AG09309 (cell line): ENCODE measurements around the gene SENP6.

Experiments
- DNase-seq: peaks from one replicate; pipeline ENCODE4 v3.0.0-alpha.2; 2010; ENCODE audit warnings: low read depth
- H3K4me3 ChIP-seq: 2 replicates; pipeline ENCODE4 v1.5.1; 2011; ENCODE audit warnings: mild to moderate bottlenecking, low read depth, low read length, moderate library complexity; ENCODE audit not compliant: control insufficient read depth
- TF ChIP-seq, protein P1 (sequence below): IDR thresholded peaks from 2 replicates; pipeline ENCODE4 v1.5.1; 2011; ENCODE audit warnings: mild to moderate bottlenecking, low read depth, low read length, inconsistent platforms; ENCODE audit not compliant: insufficient read depth, control insufficient read depth; ENCODE audit errors: missing control alignments

SENP6 gene

GRCh38 chr6:75746221-75746620 lies 144.5 kb downstream of the SENP6 start:
- H3K4me3 ChIP-seq: no peak overlapping the region
- no peak for DNase-seq
- TF ChIP-seq, protein P1, sequence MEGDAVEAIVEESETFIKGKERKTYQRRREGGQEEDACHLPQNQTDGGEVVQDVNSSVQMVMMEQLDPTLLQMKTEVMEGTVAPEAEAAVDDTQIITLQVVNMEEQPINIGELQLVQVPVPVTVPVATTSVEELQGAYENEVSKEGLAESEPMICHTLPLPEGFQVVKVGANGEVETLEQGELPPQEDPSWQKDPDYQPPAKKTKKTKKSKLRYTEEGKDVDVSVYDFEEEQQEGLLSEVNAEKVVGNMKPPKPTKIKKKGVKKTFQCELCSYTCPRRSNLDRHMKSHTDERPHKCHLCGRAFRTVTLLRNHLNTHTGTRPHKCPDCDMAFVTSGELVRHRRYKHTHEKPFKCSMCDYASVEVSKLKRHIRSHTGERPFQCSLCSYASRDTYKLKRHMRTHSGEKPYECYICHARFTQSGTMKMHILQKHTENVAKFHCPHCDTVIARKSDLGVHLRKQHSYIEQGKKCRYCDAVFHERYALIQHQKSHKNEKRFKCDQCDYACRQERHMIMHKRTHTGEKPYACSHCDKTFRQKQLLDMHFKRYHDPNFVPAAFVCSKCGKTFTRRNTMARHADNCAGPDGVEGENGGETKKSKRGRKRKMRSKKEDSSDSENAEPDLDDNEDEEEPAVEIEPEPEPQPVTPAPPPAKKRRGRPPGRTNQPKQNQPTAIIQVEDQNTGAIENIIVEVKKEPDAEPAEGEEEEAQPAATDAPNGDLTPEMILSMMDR: no peak

DNA sequence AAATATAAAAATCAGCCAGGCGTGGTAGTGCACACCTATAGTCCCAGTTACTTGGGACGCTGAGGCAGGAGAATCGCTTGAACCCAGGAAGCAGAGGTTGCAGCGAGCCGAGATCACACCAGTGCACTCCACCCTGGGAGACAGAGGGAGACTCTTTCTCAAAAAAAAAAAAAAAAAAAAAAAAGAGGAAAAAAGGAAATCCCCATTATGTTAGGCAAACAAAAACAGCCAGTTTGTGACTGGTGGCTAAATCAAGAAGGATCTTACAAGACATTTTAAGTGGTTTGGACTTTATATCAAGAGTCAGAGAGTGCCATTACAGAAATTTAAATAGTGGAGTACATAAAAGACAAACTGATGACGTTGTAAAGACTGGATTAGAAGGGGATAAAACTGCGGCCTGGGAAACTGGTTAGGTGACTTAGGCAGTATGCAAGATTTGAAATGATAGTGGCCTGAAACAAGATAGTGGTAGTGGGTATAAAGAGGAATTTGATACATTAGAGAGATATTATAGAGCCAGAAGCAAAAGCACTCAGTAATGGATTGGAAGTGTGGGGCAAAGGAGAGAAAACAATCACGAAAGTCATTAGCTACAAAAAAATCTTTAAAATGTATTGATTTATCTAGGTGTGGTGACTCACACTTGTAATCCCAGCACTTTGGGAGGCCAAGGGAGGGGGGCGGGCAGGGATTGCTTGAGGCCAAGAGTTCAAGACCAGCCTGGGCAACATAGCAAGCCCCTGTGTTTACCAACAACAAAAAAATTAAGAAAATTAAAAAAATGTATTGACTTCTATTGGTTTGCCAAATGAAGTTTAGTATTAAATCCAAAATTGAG lies 145.7 kb downstream of the SENP6 start:
- H3K4me3 ChIP-seq: no peak overlapping the region
- DNase-seq: no peak
- TF ChIP-seq, protein P1: no peak

- TF ChIP-seq, protein P1: no peak
- no peak for DNase-seq
- peak overlapping the region; percentile 88 for H3K4me3 ChIP-seq
Measured at GRCh38 chr6:75748003-75748742, 146.5 kb downstream of the SENP6 start.

- no peak for DNase-seq
- peak within 1 kb of the TSS; percentile 88 for H3K4me3 ChIP-seq
- TF ChIP-seq, protein P1: no peak
Measured at GRCh38 chr6:75748743-75749538, 147.3 kb downstream of the SENP6 start, which contains the start of gene MYO6. Gene MYO6, plus strand, starts transcription at chr6:75749239. Its CDS starts 68,309 bp downstream, at chr6:75817548.

GRCh38 chr6:75751443-75751842 lies 149.8 kb downstream of the SENP6 start:
- no peak overlapping the region for H3K4me3 ChIP-seq
- DNase-seq: no peak
- TF ChIP-seq, protein P1: no peak

DNA sequence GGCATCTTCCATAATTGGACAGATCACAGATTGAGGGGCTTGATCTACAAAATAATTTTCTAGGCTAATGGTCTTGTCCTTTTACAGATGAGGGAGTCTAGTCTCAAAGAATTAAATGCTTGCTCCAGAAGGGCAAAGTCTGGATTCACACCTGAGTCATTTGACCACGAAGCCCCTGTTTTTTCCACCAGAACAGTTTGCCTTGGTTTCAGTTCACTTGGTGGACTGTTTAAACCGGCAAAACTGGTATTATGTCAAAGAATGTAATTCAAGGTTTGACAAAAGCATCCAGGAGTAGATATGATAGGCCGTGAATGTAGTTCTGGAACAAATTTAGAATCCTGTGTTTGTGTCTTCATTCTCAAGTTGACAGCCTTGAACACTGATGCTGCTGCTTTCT lies 150.7 kb downstream of the SENP6 start:
- TF ChIP-seq, protein P1: no peak
- H3K4me3 ChIP-seq: no peak overlapping the region
- DNase-seq: no peak
